GM20431 (cell line): ENCODE data around the gene HTR3D.
"Not testable (repeated sequence)": the region's sequence is repeated elsewhere in the genome, so short reads cannot be mapped to it uniquely, and the experiment has no call there.

ENCODE experiments used
- in situ Hi-C: fragments of 300-500 bp; cut with MseI, MboI; formaldehyde crosslinking; loops from one replicate; pipeline ENCODE4 v1.15.0; 2020; ENCODE audit warnings: low sequenced_read_pairs; ENCODE audit not compliant: unreplicated experiment

HTR3D gene

GRCh38 chr3:184059424-184059823 lies 27.9 kb downstream of the HTR3D start:
- in situ Hi-C loops, result no loop called here

- in situ Hi-C loops, result no loop called here
Observed at GRCh38 chr3:184062637-184063036, 31.1 kb downstream of the HTR3D start.

- in situ Hi-C loops, result no loop called here
Observed at GRCh38 chr3:184066211-184066610, 34.7 kb downstream of the HTR3D start.

- in situ Hi-C loops, result no loop called here
Observed at GRCh38 chr3:184067573-184068055, 36.1 kb downstream of the HTR3D start.

- in situ Hi-C loops, result no loop called here
Observed at GRCh38 chr3:184068344-184068743, 36.8 kb downstream of the HTR3D start.

GRCh38 chr3:184071142-184071541 lies 39.6 kb downstream of the HTR3D start:
- in situ Hi-C loops, result not testable (repeated sequence)

GRCh38 chr3:184073621-184074020 lies 42.1 kb downstream of the HTR3D start:
- in situ Hi-C loops, result no loop called here

GRCh38 chr3:184075901-184076300 lies 44.4 kb downstream of the HTR3D start:
- in situ Hi-C loops, result no loop called here

- in situ Hi-C loops, result no loop called here
Observed at GRCh38 chr3:184077881-184078280, 46.3 kb downstream of the HTR3D start.

- in situ Hi-C loops, result no loop called here
Observed at GRCh38 chr3:184078851-184079250, 47.3 kb downstream of the HTR3D start.

GRCh38 chr3:184081116-184081830 lies 49.7 kb downstream of the HTR3D start:
- in situ Hi-C loops, result no loop called here

GRCh38 chr3:184082034-184082433 lies 50.5 kb downstream of the HTR3D start:
- in situ Hi-C loops, result no loop called here

GRCh38 chr3:184082465-184082864 lies 50.9 kb downstream of the HTR3D start:
- in situ Hi-C loops, result no loop called here

- in situ Hi-C loops, result no loop called here
Observed at GRCh38 chr3:184085389-184085852, 53.9 kb downstream of the HTR3D start.
